Measurements from ENCODE around the gene SBK3. TPM values are rescaled to one million over a fixed set of nuclear protein-coding genes. Genes with fewer than 3 reads are reported as not detected.

SBK3 gene
- total RNA-seq, 1 experiment from 2014 or later, result 4.0 TPM

DNA sequence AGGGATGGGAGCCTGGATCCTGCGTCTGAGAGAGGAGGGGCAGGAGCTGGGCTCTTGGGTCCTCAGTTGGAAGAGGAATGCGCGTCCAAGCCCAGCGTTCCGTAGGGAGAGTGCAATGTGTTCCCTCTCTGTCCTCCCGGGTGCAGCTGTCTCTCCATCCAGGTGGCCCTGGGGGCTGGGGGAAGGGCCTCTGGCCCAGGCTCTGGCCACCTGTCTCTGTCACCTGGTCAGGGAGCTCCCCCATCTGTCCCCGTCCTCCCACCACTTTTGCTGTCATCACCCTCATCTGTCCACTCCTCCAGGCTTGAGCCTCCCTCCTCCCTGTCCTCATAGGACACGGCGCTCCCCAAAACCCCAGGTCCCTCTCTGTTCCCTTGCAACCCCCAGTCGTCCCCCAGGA lies 4.7 kb downstream of the SBK3 start:
- POLR2A ChIA-PET, result no interaction called here
- CTCF ChIA-PET, result no interaction called here
- Histone ChIP-seq H3K27ac (ENCODE audit: low read length) (no peak overlapping the region), H3K4me3 (ENCODE audit: low read depth in 2 of 2, low read length in 2 of 2) (no peak overlapping the region), H3K9me3 (ENCODE audit: control insufficient read depth, insufficient read depth, low read depth, low read length) (no peaks in the 10 kb centered on the region), H3K36me3 (ENCODE audit: control insufficient read depth, insufficient read depth, low read length) (no peaks in the 10 kb centered on the region), H3K27me3 (ENCODE audit: control insufficient read depth, insufficient read depth, low read length) (no peaks in the 10 kb centered on the region), H3K4me1 (ENCODE audit: control insufficient read depth, insufficient read depth, low read length) (peaks cover 16% of the 10 kb centered on the region)
- TF ChIP-seq, protein P1, sequence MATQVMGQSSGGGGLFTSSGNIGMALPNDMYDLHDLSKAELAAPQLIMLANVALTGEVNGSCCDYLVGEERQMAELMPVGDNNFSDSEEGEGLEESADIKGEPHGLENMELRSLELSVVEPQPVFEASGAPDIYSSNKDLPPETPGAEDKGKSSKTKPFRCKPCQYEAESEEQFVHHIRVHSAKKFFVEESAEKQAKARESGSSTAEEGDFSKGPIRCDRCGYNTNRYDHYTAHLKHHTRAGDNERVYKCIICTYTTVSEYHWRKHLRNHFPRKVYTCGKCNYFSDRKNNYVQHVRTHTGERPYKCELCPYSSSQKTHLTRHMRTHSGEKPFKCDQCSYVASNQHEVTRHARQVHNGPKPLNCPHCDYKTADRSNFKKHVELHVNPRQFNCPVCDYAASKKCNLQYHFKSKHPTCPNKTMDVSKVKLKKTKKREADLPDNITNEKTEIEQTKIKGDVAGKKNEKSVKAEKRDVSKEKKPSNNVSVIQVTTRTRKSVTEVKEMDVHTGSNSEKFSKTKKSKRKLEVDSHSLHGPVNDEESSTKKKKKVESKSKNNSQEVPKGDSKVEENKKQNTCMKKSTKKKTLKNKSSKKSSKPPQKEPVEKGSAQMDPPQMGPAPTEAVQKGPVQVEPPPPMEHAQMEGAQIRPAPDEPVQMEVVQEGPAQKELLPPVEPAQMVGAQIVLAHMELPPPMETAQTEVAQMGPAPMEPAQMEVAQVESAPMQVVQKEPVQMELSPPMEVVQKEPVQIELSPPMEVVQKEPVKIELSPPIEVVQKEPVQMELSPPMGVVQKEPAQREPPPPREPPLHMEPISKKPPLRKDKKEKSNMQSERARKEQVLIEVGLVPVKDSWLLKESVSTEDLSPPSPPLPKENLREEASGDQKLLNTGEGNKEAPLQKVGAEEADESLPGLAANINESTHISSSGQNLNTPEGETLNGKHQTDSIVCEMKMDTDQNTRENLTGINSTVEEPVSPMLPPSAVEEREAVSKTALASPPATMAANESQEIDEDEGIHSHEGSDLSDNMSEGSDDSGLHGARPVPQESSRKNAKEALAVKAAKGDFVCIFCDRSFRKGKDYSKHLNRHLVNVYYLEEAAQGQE (IDR thresholded peaks at IDR 0.05; ENCODE audit: insufficient read depth in 1 of 2, low read depth in 2 of 2, low read length in 1 of 2), result no peak
- TF ChIP-seq SIN3A (IDR thresholded peaks at IDR 0.05; ENCODE audit: borderline replicate concordance, insufficient read depth, low read depth, low read length) (no peak), POLR2AphosphoS5 (IDR thresholded peaks at IDR 0.05; ENCODE audit: low read depth, low read length) (no peak), TCF7L2 (IDR thresholded peaks at IDR 0.05; ENCODE audit: low read depth, low read length) (no peak), CTCF (IDR thresholded peaks at IDR 0.05) (no peak)
- no TSS peak for BruUV-seq (replicated peaks)
- DNase-seq (ENCODE audit: low read depth, low spot score) (no peak), ATAC-seq (no peak)
- intact Hi-C loops (cut with micrococcal nuclease; ENCODE audit: unreplicated experiment), result no loop called here
- in situ Hi-C loops (cut with HindIII; ENCODE audit: low pct_unique_long_range_greater_than_20kb, low sequenced_read_pairs), result no loop called here

GRCh38 chr19:55539090-55539984 lies 6.0 kb downstream of the SBK3 start:
- Histone ChIP-seq H3K4me1 (ENCODE audit: control insufficient read depth, insufficient read depth, low read length) (peaks cover 6% of the 10 kb centered on the region), H3K4me3 (ENCODE audit: low read depth in 2 of 2, low read length in 2 of 2) (no peak overlapping the region), H3K27me3 (ENCODE audit: control insufficient read depth, insufficient read depth, low read length) (no peaks in the 10 kb centered on the region), H3K9me3 (ENCODE audit: control insufficient read depth, insufficient read depth, low read depth, low read length) (no peaks in the 10 kb centered on the region), H3K27ac (ENCODE audit: low read length) (no peak overlapping the region), H3K36me3 (ENCODE audit: control insufficient read depth, insufficient read depth, low read length) (no peaks in the 10 kb centered on the region)
- TF ChIP-seq, protein P1 (IDR thresholded peaks at IDR 0.05; ENCODE audit: insufficient read depth in 1 of 2, low read depth in 2 of 2, low read length in 1 of 2), result peak in 1 of 2 experiments; percentile 64; a peak in 1 of 4 replicates
- no peak for TF ChIP-seq POLR2AphosphoS5 (IDR thresholded peaks at IDR 0.05; ENCODE audit: low read depth, low read length)
- intact Hi-C loops (cut with micrococcal nuclease; ENCODE audit: unreplicated experiment), result no loop called here
- no peak for DNase-seq (ENCODE audit: low read depth, low spot score)
- in situ Hi-C loops (cut with HindIII; ENCODE audit: low pct_unique_long_range_greater_than_20kb, low sequenced_read_pairs), result no loop called here
- ATAC-seq, result no peak
- ChIA-PET POLR2A (no interaction called here), CTCF (no interaction called here)
- no TSS peak for BruUV-seq (replicated peaks)
